Activated CD4-positive, alpha-beta memory T cell treated with anti-CD3 and anti-CD28 coated beads for 36 hours (primary cell): ENCODE data around the gene MTFR1L. TPM values are rescaled to one million over a fixed set of nuclear protein-coding genes. Genes with fewer than 3 reads are reported as not detected.

Experiments
- CTCF ChIA-PET: fragments of 350-600 bp; sonication (Branson Sonifier 250); formaldehyde crosslinking; loops from one replicate; lab custom pipeline; 2021; ENCODE audit warnings: antibody characterized with exemption, inconsistent platforms; lab: Charles Lee
- POLR2A ChIA-PET: fragments of 350-600 bp; sonication (Branson Sonifier 250); formaldehyde crosslinking; loops from one replicate; lab custom pipeline; 2021; ENCODE audit warnings: antibody characterized with exemption; lab: Charles Lee
- DNase-seq: peaks from one replicate; pipeline ENCODE4 v3.0.0-alpha.2; 2020
- H3K27ac Mint-ChIP-seq: one replicate; pipeline ENCODE4 v1.8.0; 2021; ENCODE audit warnings: mixed read lengths
- H3K27me3 Mint-ChIP-seq: one replicate; pipeline ENCODE4 v1.8.0; 2021; ENCODE audit warnings: mixed read lengths
- H3K36me3 Mint-ChIP-seq: one replicate; pipeline ENCODE4 v1.8.0; 2021; ENCODE audit warnings: mixed read lengths
- H3K4me1 Mint-ChIP-seq: one replicate; pipeline ENCODE4 v1.8.0; 2021; ENCODE audit warnings: low read depth, mixed read lengths
- H3K4me3 Mint-ChIP-seq: one replicate; pipeline ENCODE4 v1.8.0; 2021; ENCODE audit warnings: mild to moderate bottlenecking, mixed read lengths
- H3K9me3 Mint-ChIP-seq: one replicate; pipeline ENCODE4 v1.8.0; 2021; ENCODE audit warnings: mixed read lengths
- intact Hi-C: fragments of 100-400 bp; cut with micrococcal nuclease; formaldehyde crosslinking; loops from one replicate; pipeline ENCODE4 v1.15.1; 2023
- total RNA-seq, 2 experiments: library from RNA; stranded (reverse); gene quantifications; one replicate each; pipeline ENCODE4 v1.2.3, GENCODE V29; 2021

MTFR1L gene
- total RNA-seq, 2 experiments from 2014 or later = 28.0 to 31.1 TPM

GRCh38 chr1:25858906-25859789 is 39.4 kb downstream of the MTFR1L start, which contains the start of gene AUNIP:
Gene AUNIP (minus strand): TSS chr1:25859457. CDS start chr1:25859357, 100 bp downstream.
- no peaks in the 10 kb centered on the region for H3K9me3 Mint-ChIP-seq
- POLR2A ChIA-PET = interaction anchor here (1.0 kb wide), 2 partner anchors 17 to 39 kb away, joined by 3 to 4 read pairs; partner anchors contain the start of gene PAQR7
- peak within 1 kb of the TSS; percentile 86 for H3K4me3 Mint-ChIP-seq
- intact Hi-C loops = loop anchor here (1.0 to 2.0 kb wide), 2 partner anchors 38 to 46 kb away; no protein-coding TSS in a partner anchor
- CTCF ChIA-PET = interaction anchor here (1.3 kb wide), 1 partner anchor 16 kb away, joined by 3 read pairs; no protein-coding TSS in a partner anchor
- DNase-seq = peak; percentile 93
- H3K27ac Mint-ChIP-seq = peak within 1 kb of the TSS; percentile 86
- H3K36me3 Mint-ChIP-seq = no peaks in the 10 kb centered on the region
- H3K4me1 Mint-ChIP-seq = peaks cover 15% of the 10 kb centered on the region
- H3K27me3 Mint-ChIP-seq = no peaks in the 10 kb centered on the region

- ChIA-PET POLR2A (interaction anchor here (1.3 kb wide), 1 partner anchor 14 kb away, joined by 3 read pairs; the partner anchor contains the start of gene PAQR7), CTCF (no interaction called here)
- Mint-ChIP-seq H3K36me3 (no peaks in the 10 kb centered on the region), H3K27ac (no peak overlapping the region), H3K27me3 (no peaks in the 10 kb centered on the region), H3K4me3 (no peak overlapping the region), H3K9me3 (no peaks in the 10 kb centered on the region), H3K4me1 (peaks cover 15% of the 10 kb centered on the region)
- intact Hi-C loops = no loop called here
- DNase-seq = no peak
These were observed 41.8 kb downstream of the MTFR1L start for GRCh38 chr1:25861316-25862286.

- H3K36me3 Mint-ChIP-seq = no peaks in the 10 kb centered on the region
- no peak overlapping the region for H3K4me3 Mint-ChIP-seq
- H3K27ac Mint-ChIP-seq = no peak overlapping the region
- ChIA-PET CTCF (no interaction called here), POLR2A (no interaction called here)
- intact Hi-C loops = no loop called here
- no peaks in the 10 kb centered on the region for H3K9me3 Mint-ChIP-seq
- peaks cover 15% of the 10 kb centered on the region for H3K4me1 Mint-ChIP-seq
- no peaks in the 10 kb centered on the region for H3K27me3 Mint-ChIP-seq
- no peak for DNase-seq
These were observed 43.2 kb downstream of the MTFR1L start for GRCh38 chr1:25862785-25863485.

GRCh38 chr1:25863486-25864262 is 43.9 kb downstream of the MTFR1L start:
- no peaks in the 10 kb centered on the region for H3K36me3 Mint-ChIP-seq
- H3K9me3 Mint-ChIP-seq = no peaks in the 10 kb centered on the region
- ChIA-PET CTCF (interaction anchor here (1.1 kb wide), 1 partner anchor 32 kb away, joined by 3 read pairs; no protein-coding TSS in a partner anchor), POLR2A (no interaction called here)
- no peak overlapping the region for H3K4me3 Mint-ChIP-seq
- no peak overlapping the region for H3K27ac Mint-ChIP-seq
- intact Hi-C loops = no loop called here
- DNase-seq = no peak
- H3K27me3 Mint-ChIP-seq = no peaks in the 10 kb centered on the region
- peaks cover 10% of the 10 kb centered on the region for H3K4me1 Mint-ChIP-seq

GRCh38 chr1:25864434-25864833 is 44.7 kb downstream of the MTFR1L start:
- POLR2A ChIA-PET = no interaction called here
- Mint-ChIP-seq H3K36me3 (no peaks in the 10 kb centered on the region), H3K27ac (no peak overlapping the region), H3K4me1 (peaks cover 5% of the 10 kb centered on the region), H3K9me3 (no peaks in the 10 kb centered on the region), H3K27me3 (no peaks in the 10 kb centered on the region), H3K4me3 (no peak overlapping the region)
- DNase-seq = no peak
- intact Hi-C loops = no loop called here
- CTCF ChIA-PET = interaction anchor here (1.1 kb wide), 1 partner anchor 31 kb away, joined by 3 read pairs; no protein-coding TSS in a partner anchor

GRCh38 chr1:25866288-25866687 is 46.5 kb downstream of the MTFR1L start:
- H3K4me3 Mint-ChIP-seq = no peak overlapping the region
- no peak overlapping the region for H3K27ac Mint-ChIP-seq
- no peaks in the 10 kb centered on the region for H3K27me3 Mint-ChIP-seq
- intact Hi-C loops = no loop called here
- CTCF ChIA-PET = interaction anchor here (2.3 kb wide), 1 partner anchor 29 kb away, joined by 5 read pairs; no protein-coding TSS in a partner anchor
- no peaks in the 10 kb centered on the region for H3K4me1 Mint-ChIP-seq
- H3K9me3 Mint-ChIP-seq = no peaks in the 10 kb centered on the region
- no peak for DNase-seq
- H3K36me3 Mint-ChIP-seq = no peaks in the 10 kb centered on the region
- POLR2A ChIA-PET = no interaction called here

GRCh38 chr1:25867210-25867991 is 47.6 kb downstream of the MTFR1L start:
- H3K27me3 Mint-ChIP-seq = no peaks in the 10 kb centered on the region

GRCh38 chr1:25869909-25870606 is 50.3 kb downstream of the MTFR1L start:
- CTCF ChIA-PET = no interaction called here
- Mint-ChIP-seq H3K4me3 (no peak overlapping the region), H3K27me3 (no peaks in the 10 kb centered on the region), H3K36me3 (no peaks in the 10 kb centered on the region), H3K27ac (no peak overlapping the region), H3K9me3 (no peaks in the 10 kb centered on the region), H3K4me1 (peaks cover 4% of the 10 kb centered on the region)
- POLR2A ChIA-PET = no interaction called here
- intact Hi-C loops = no loop called here
- no peak for DNase-seq

More at GRCh38 chr1:25867210-25867991, 47.6 kb downstream of the MTFR1L start:
- no peak for DNase-seq
- ChIA-PET POLR2A (no interaction called here), CTCF (interaction anchor here (2.3 kb wide), 1 partner anchor 28 kb away, joined by 5 read pairs; no protein-coding TSS in a partner anchor)
- intact Hi-C loops = no loop called here
- no peaks in the 10 kb centered on the region for H3K4me1 Mint-ChIP-seq
- no peaks in the 10 kb centered on the region for H3K36me3 Mint-ChIP-seq
- H3K9me3 Mint-ChIP-seq = no peaks in the 10 kb centered on the region
- H3K27ac Mint-ChIP-seq = no peak overlapping the region
- H3K4me3 Mint-ChIP-seq = no peak overlapping the region

GRCh38 chr1:25870614-25871013 is 50.9 kb downstream of the MTFR1L start:
- ChIA-PET CTCF (no interaction called here), POLR2A (no interaction called here)
- intact Hi-C loops = no loop called here
- no peaks in the 10 kb centered on the region for H3K27me3 Mint-ChIP-seq
- no peaks in the 10 kb centered on the region for H3K36me3 Mint-ChIP-seq
- no peak overlapping the region for H3K4me3 Mint-ChIP-seq
- no peaks in the 10 kb centered on the region for H3K9me3 Mint-ChIP-seq
- H3K4me1 Mint-ChIP-seq = peaks cover 5% of the 10 kb centered on the region
- no peak overlapping the region for H3K27ac Mint-ChIP-seq
- DNase-seq = no peak
